Stomach (tissue), 9 donors: ENCODE measurements around the gene SMG9. TPM values are rescaled to one million over a fixed set of nuclear protein-coding genes. Genes with fewer than 3 reads are reported as not detected.

Experiments used
- DNase-seq, 2 donors: peaks; one replicate each; pipeline versions ENCODE4 v3.0.0 to v3.0.0-alpha.2; 2013 to 2019
- H3K27ac ChIP-seq, 5 donors: fragments of 200-600 bp in 4 of 5; sonication (generic) in 4 of 5; one replicate each; pipeline ENCODE4 v1.5.1; 2013 to 2019; ENCODE audit warnings: mild to moderate bottlenecking in 1 of 5, moderate library complexity in 1 of 5
- H3K27me3 ChIP-seq, 3 donors: fragments of 200-600 bp; sonication (generic); one replicate each; pipeline ENCODE4 v1.5.1; 2017 to 2019; ENCODE audit warnings: mixed run types in 1 of 3
- H3K36me3 ChIP-seq, 4 donors: fragments of 200-600 bp; sonication (generic); 1 replicate in 3 of 4; 2 replicates in 1 of 4; pipeline ENCODE4 v1.5.1; 2016 to 2019
- H3K4me1 ChIP-seq, 4 donors: fragments of 200-600 bp; sonication (generic); one replicate each; pipeline ENCODE4 v1.5.1; 2016 to 2019
- H3K4me3 ChIP-seq, 4 donors: fragments of 200-600 bp; sonication (generic) in 3 of 4; one replicate each; pipeline ENCODE4 v1.5.1; 2016 to 2019; ENCODE audit warnings: mild to moderate bottlenecking in 1 of 4
- H3K9me3 ChIP-seq, 4 donors: fragments of 200-600 bp; sonication (generic); one replicate each; pipeline ENCODE4 v1.5.1; 2016 to 2019
- CTCF ChIP-seq, 7 experiments: fragments of 450-650 bp in 4 of 7; fragments of 200-600 bp in 3 of 7; sonication (generic) in 3 of 7; IDR thresholded peaks; one replicate each; pipeline ENCODE4 v1.5.1; 2016 to 2019; ENCODE audit warnings: antibody characterized with exemption in 7 of 7, control low read depth in 2 of 7, mild to moderate bottlenecking in 1 of 7
- EP300 ChIP-seq: sonication (generic); formaldehyde crosslinking; IDR thresholded peaks from one replicate; pipeline ENCODE4 v1.6.1; 2017; ENCODE audit warnings: antibody characterized with exemption
- POLR2A ChIP-seq, 4 donors: fragments of 450-650 bp; IDR thresholded peaks; one replicate each; pipeline ENCODE4 v1.6.1; 2016; ENCODE audit warnings: antibody characterized with exemption in 4 of 4, control low read depth in 2 of 4, mild to moderate bottlenecking in 1 of 4, moderate library complexity in 1 of 4
- POLR2AphosphoS5 ChIP-seq, 3 donors: sonication (generic); formaldehyde crosslinking; IDR thresholded peaks; one replicate each; pipeline ENCODE4 v1.6.1; 2016; ENCODE audit warnings: antibody characterized with exemption in 3 of 3
- WGBS, 5 donors: extraction: QIAGEN DNeasy Blood & Tissue Kit in 3 of 5; methylation state at CpG; one replicate each; pipeline versions ENCODE4 v1.1.5 to v1.1.7; 2013 to 2018; 5-methylcytosine and 5-hydroxymethylcytosine counted together
- intact Hi-C: fragments of 100-400 bp; cut with DNase I; formaldehyde crosslinking; loops from one replicate; pipeline ENCODE4 v1.15.1; 2023; ENCODE audit warnings: low total_unique reads
- polyA plus RNA-seq, 3 donors: library from polyadenylated mRNA; stranded (reverse); fragments of 200-250 nt; gene quantifications; one replicate each; pipeline ENCODE4 v1.2.3, GENCODE V29; 2013
- total RNA-seq, 5 donors: library from RNA; depleted of rRNA; stranded (reverse); fragments of >200 nt; gene quantifications; one replicate each; pipeline versions ENCODE4 v1.1.0 to v1.2.3, GENCODE V29; 2014 to 2016
- donor health status: healthy with polysubstance abuse.
- donor health status: Bipolar disorder and iron deficiency.
- donor health status: healthy.

SMG9 gene
- total and polyA plus RNA-seq, 8 donors = 3.5 to 59.4 (median 17.0) TPM

DNA sequence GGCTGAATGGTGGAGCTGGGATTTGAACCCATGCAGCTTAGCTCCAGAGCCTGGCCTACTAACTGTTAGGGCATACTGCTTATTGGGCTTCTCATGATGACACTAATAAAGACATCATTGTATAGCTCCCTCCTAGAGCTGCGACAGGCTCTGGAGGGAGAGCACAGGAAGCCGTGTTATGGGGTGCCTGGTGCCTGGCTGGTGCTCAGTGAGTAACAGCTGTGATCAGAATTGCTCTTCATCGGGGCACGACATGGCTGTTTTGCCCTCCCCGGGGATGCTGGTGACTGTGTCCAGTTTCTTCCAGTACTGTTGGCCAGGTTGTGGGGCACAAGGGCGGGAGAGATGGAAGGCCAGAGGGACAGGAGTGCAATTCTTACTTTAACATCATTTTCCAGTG, 42.4 kb upstream of the SMG9 start:
- TF ChIP-seq EP300 (no peak), POLR2AphosphoS5 (IDR thresholded peaks at IDR 0.05) (no peak), CTCF (IDR thresholded peaks at IDR 0.05) (no peak), POLR2A (IDR thresholded peaks at IDR 0.05) (no peak)
- Histone ChIP-seq H3K27me3 (peaks cover 0 to 74% (median 11%) of the 10 kb centered on the region in 3 donors), H3K36me3 (peaks cover 0 to 4% (median 0%) of the 10 kb centered on the region in 4 donors), H3K27ac (no peak overlapping the region), H3K4me1 (peaks cover 6 to 20% (median 15%) of the 10 kb centered on the region in 4 donors), H3K4me3 (no peak overlapping the region), H3K9me3 (peaks cover 0 to 13% (median 0%) of the 10 kb centered on the region in 4 donors)
- intact Hi-C loops = no loop called here
- DNase-seq = no peak
- WGBS, 5 donors = 46 to 73% (median 68%) methylated on average over 6 of the region's 6 CpGs

GRCh38 chr19:43790587-43790986, 35.8 kb upstream of the SMG9 start:
- no peak for DNase-seq
- intact Hi-C loops = no loop called here

DNA sequence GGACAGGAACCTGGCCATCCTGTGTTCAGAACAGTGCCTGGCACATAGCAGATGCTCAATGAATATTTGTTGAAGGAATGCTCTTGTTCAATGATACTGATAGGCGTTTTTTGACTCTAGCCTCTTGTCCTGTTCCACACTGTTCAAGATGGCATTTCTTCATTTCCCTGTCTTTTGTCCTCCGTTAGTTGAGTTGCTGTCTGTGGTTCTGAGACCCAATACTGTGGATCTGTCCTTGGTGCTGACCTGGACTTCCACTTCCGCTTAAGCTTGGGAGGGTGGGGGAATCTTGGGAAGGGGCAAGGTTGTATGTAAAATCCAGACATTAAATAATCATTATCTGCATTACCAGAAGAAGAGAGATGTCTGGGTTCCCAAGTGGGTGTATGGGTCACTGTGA, 34.3 kb upstream of the SMG9 start:
- TF ChIP-seq POLR2AphosphoS5 (IDR thresholded peaks at IDR 0.05) = no peak
- TF ChIP-seq EP300 = no peak
- Histone ChIP-seq H3K36me3 (no peaks in the 10 kb centered on the region), H3K4me1 (peaks cover 9 to 15% (median 12%) of the 10 kb centered on the region in 4 donors), H3K27ac (no peak overlapping the region), H3K4me3 (no peak overlapping the region), H3K9me3 (no peaks in the 10 kb centered on the region), H3K27me3 (peaks cover 0 to 31% (median 4%) of the 10 kb centered on the region in 3 donors)
- DNase-seq = no peak
- intact Hi-C loops = no loop called here
- 6 to 9% (median 8%) methylated on average over 3 of the region's 3 CpGs for WGBS, 5 donors

More at GRCh38 chr19:43790587-43790986, 35.8 kb upstream of the SMG9 start:
- H3K27ac ChIP-seq = no peak overlapping the region
- no peaks in the 10 kb centered on the region for H3K36me3 ChIP-seq
- 28 to 39% (median 30%) methylated on average over 3 of the region's 3 CpGs for WGBS, 5 donors
- H3K27me3 ChIP-seq = peaks cover 0 to 32% (median 4%) of the 10 kb centered on the region in 3 donors
- no peaks in the 10 kb centered on the region for H3K4me1 ChIP-seq
- H3K4me3 ChIP-seq = no peak overlapping the region
- H3K9me3 ChIP-seq = peaks cover 0 to 6% (median 0%) of the 10 kb centered on the region in 4 donors
- TF ChIP-seq POLR2A (IDR thresholded peaks at IDR 0.05) = no peak
- no peak for TF ChIP-seq CTCF (IDR thresholded peaks at IDR 0.05)
- TF ChIP-seq EP300 = no peak
- TF ChIP-seq POLR2AphosphoS5 (IDR thresholded peaks at IDR 0.05) = no peak

DNA sequence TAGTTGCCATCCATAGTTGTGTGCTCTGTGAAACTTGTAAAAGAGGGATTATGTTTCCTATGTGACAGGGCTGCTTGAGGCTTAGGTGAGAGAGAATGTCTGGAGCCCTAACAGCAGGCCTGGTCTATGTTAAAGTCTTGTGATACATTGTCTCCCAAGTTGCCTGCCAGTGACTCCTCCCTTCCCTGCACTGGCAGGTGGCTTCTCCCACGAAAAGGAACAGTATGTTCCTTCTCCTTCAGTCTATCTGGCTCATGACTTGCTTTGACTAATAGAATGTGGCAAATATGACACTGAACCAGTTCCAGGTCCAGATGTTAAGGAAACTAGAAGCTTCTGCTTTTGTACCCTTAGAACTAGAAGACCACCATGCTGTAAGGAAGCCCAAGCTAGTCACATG, 31.9 kb upstream of the SMG9 start:
- WGBS, 5 donors = 23 to 56% (median 50%) methylated on average over 1 of the region's 1 CpG
- DNase-seq = no peak
- TF ChIP-seq CTCF (IDR thresholded peaks at IDR 0.05) (no peak), POLR2A (IDR thresholded peaks at IDR 0.05) (no peak), POLR2AphosphoS5 (IDR thresholded peaks at IDR 0.05) (no peak), EP300 (no peak)

More for the DNA sequence above, 31.9 kb upstream of the SMG9 start:
- Histone ChIP-seq H3K4me1 (peaks cover 9 to 37% (median 12%) of the 10 kb centered on the region in 4 donors), H3K9me3 (no peaks in the 10 kb centered on the region), H3K27me3 (peaks cover 0 to 38% (median 0%) of the 10 kb centered on the region in 3 donors), H3K27ac (no peak overlapping the region), H3K4me3 (no peak overlapping the region), H3K36me3 (no peaks in the 10 kb centered on the region)
- intact Hi-C loops = no loop called here
